ENCODE data around the gene HSF5.

HSF5 gene

DNA sequence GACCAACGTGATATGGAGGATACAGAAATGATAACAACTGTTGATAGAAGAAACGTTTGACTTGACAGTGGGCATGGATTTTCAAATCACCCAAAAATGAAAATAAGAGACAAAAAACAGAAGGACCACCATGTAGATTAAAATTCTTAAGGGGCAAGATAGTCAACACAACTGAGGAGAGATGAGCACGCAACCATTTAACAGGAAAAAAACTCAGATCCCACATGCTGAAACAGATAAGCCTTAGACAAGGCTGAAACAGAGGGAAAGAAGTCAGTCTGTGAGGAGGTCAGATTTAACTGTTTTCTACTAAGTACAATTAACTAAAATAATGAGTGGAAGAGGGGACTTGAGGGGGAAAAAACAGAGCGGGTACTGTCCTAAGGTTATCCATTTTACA, 92.0 kb downstream of the HSF5 start:
- TF ChIP-seq ZFX (IDR thresholded peaks at IDR 0.05; ENCODE audit: borderline replicate concordance): no peak
- TF ChIP-seq, protein P1, sequence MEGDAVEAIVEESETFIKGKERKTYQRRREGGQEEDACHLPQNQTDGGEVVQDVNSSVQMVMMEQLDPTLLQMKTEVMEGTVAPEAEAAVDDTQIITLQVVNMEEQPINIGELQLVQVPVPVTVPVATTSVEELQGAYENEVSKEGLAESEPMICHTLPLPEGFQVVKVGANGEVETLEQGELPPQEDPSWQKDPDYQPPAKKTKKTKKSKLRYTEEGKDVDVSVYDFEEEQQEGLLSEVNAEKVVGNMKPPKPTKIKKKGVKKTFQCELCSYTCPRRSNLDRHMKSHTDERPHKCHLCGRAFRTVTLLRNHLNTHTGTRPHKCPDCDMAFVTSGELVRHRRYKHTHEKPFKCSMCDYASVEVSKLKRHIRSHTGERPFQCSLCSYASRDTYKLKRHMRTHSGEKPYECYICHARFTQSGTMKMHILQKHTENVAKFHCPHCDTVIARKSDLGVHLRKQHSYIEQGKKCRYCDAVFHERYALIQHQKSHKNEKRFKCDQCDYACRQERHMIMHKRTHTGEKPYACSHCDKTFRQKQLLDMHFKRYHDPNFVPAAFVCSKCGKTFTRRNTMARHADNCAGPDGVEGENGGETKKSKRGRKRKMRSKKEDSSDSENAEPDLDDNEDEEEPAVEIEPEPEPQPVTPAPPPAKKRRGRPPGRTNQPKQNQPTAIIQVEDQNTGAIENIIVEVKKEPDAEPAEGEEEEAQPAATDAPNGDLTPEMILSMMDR (IDR thresholded peaks at IDR 0.05): no peak
- peak overlapping the region; percentile 99 for H3K27ac ChIP-seq

DNA sequence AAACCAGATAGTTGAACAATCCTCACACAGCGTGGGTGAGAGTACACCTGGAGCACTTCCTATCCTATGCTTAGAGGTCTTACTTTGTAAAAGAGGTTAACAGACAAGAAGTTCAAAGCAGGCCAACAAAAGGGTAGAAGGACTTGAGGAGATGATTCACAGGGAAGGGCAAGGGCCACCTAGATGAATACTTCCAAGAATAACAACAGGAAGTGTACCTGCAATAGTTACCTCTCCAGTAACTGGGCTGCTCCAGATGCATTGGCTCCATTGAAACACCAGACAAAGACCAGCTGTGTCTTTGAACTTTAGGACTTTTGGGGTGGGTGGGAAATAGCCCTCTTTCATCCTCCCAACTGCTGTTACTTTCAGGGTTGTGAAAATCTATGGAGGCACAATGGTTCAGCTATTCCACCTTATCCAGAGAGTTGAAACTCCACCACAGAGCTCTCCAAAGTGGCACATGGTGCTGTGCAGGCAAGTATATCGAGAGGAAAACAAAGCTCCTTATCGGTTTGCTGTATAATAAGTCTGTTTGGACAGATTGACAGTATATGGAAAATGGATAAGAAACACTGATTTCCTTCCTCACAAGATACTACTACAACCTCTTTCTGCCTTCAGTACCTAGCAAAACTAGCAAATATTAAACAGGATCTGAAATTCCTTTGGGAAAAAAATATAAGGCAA, 93.5 kb downstream of the HSF5 start:
- H3K27ac ChIP-seq: peak overlapping the region; percentile 99
- no peak for TF ChIP-seq ZFX (IDR thresholded peaks at IDR 0.05; ENCODE audit: borderline replicate concordance)
- TF ChIP-seq, protein P1 (IDR thresholded peaks at IDR 0.05): no peak

DNA sequence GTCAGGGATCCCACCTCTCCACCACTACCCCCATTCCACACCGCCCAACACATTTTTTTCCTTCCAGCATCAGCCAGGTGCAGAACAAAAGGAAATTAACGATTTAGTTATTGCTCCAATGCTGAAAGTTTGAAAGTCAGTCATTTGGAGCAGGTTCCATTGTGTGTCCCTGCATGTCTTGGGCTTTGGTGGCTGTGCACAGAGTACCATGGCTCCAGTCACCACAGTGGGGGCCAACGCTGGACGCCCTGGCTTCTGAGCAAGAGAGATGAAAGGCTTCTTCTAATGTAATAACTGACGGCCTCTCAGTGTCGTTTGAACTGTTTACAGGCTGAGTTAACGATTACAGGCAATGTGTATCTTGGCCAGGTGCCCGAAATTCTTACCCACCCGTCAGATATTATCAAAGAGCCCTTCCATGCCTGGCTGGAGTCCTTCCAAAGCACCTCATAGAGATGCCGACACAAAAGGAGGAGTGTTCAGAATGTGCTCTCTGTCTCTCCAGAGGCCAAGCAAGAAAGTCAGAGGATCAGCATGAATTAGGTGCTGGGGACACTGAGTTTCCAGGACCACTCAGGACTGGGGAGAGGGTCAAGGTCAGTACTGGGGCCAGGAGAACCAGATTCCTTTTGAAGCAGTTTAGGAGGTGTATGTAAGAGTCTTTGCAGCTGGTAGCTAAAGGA, 96.8 kb downstream of the HSF5 start:
- no peak for TF ChIP-seq ZFX (IDR thresholded peaks at IDR 0.05; ENCODE audit: borderline replicate concordance)
- TF ChIP-seq, protein P1 (IDR thresholded peaks at IDR 0.05): no peak
- H3K27ac ChIP-seq: peak overlapping the region; percentile 99

DNA sequence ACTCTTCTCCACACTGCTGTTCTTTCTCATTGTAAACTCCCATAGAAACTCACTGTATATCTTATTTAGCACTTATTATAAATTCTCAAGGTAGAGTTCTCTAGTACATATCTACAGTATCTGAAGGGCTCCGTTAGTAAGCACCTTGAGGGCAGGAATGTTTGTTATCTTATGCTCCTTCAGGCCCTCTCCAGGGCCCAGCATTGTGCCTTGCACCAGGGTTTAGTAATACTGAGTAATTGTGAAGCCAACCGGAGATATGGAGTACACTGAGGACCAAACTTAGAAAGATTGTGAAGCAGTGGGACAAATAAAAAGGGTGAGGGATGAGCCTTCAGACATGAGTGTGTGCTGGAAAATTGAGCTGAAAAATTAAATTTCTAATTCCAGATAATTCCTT, 97.3 kb downstream of the HSF5 start:
- TF ChIP-seq, protein P1 (IDR thresholded peaks at IDR 0.05): no peak
- TF ChIP-seq ZFX (IDR thresholded peaks at IDR 0.05; ENCODE audit: borderline replicate concordance): no peak
- H3K27ac ChIP-seq: peak overlapping the region; percentile 99

DNA sequence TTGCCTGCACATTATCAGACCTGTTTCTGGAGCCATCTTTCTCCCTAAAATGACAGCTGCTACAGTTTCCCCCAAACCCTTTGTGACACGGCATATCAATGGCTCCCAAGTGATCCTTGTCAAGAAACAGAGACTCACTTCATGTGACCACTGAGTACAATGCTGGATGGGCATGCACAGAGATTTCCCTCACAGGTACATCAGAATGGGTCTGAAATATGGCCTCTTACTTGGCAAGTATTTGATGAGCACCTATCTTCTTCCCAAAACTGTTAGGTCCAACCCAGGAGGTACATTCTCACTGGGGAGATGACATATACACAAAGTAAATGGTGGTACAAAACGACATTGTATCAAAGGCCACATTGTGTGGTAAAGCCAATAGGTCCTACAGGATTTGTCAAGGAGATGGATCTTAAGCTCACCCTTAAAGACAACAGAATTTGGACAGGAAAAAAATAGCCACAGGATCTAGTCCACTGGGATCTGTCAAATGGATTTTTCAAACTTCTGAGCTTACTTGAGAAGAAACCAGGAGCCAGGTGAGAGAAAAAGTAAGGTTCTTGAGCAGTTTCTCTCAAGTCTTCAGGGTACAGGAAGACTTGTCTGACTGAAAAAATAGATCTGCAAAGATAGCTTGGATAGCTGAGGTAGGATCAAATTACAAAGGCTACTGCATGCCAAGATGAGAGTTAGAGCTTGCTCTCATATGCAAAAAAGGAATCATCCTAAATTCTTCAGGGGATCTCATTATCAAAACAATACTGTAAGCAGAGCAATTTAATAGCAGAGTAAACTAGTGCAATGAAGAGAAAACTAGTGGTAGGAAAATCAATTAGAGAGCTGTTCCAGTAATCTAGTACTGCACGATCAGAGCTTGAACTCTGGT, 99.7 kb downstream of the HSF5 start:
- H3K27ac ChIP-seq: peak overlapping the region; percentile 99
- TF ChIP-seq ZFX (IDR thresholded peaks at IDR 0.05; ENCODE audit: borderline replicate concordance): no peak
- TF ChIP-seq, protein P1 (IDR thresholded peaks at IDR 0.05): no peak

DNA sequence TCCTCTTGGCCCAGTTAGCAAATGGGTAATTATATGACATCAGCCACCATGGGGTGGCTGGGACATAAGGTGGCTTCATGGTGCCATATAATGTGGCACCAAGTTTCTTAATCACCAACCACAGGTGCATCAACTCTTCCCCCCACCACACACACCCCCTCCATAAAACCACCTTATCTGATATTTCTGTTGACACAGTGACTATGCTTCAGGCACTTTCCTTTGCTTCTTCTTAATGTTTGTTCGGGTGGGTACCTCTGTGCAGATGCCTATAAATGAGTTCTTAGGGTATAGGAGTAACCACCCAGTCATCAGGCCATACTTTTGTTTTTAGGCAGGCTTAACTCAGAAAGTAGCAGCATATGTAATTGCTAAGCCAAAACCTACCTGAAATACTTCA, 100.4 kb downstream of the HSF5 start:
- peak overlapping the region; percentile 99 for H3K27ac ChIP-seq
- TF ChIP-seq, protein P1 (IDR thresholded peaks at IDR 0.05): no peak
- no peak for TF ChIP-seq ZFX (IDR thresholded peaks at IDR 0.05; ENCODE audit: borderline replicate concordance)
